Thyroid gland (tissue), 4 donors: ENCODE measurements around the gene LRRC4C.

Experiments used
- POLR2A ChIP-seq, 2 donors: fragments of 450-650 bp; IDR thresholded peaks; one replicate each; pipeline ENCODE4 v1.6.1; 2017; ENCODE audit warnings: antibody characterized with exemption in 2 of 2, mild to moderate bottlenecking in 2 of 2, moderate library complexity in 1 of 2
- TF ChIP-seq, protein P1 (sequence below), 6 experiments: fragments of 200-600 bp in 3 of 6; fragments of 450-650 bp in 3 of 6; sonication (generic) in 3 of 6; IDR thresholded peaks; one replicate each; pipeline ENCODE4 v1.5.1; 2016 to 2019; ENCODE audit warnings: antibody characterized with exemption in 6 of 6, mild to moderate bottlenecking in 2 of 6, inconsistent platforms in 1 of 6, moderate library complexity in 1 of 6

- no peak for TF ChIP-seq POLR2A (IDR thresholded peaks at IDR 0.05)
- TF ChIP-seq, protein P1, sequence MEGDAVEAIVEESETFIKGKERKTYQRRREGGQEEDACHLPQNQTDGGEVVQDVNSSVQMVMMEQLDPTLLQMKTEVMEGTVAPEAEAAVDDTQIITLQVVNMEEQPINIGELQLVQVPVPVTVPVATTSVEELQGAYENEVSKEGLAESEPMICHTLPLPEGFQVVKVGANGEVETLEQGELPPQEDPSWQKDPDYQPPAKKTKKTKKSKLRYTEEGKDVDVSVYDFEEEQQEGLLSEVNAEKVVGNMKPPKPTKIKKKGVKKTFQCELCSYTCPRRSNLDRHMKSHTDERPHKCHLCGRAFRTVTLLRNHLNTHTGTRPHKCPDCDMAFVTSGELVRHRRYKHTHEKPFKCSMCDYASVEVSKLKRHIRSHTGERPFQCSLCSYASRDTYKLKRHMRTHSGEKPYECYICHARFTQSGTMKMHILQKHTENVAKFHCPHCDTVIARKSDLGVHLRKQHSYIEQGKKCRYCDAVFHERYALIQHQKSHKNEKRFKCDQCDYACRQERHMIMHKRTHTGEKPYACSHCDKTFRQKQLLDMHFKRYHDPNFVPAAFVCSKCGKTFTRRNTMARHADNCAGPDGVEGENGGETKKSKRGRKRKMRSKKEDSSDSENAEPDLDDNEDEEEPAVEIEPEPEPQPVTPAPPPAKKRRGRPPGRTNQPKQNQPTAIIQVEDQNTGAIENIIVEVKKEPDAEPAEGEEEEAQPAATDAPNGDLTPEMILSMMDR (IDR thresholded peaks at IDR 0.05): no peak
These were observed 113.4 kb downstream of the LRRC4C start for GRCh38 chr11:41346042-41346441.
